HG03139 (cell line): ENCODE measurements around the gene SMS.
A peak's percentile ranks its signal among the peaks of the same experiment; 100 is the strongest.

Experiments used
- ATAC-seq: cut with Tn5 transposase; IDR thresholded peaks from one replicate; pipeline ENCODE4 v1.9.1; 2021; ENCODE audit not compliant: unreplicated experiment

Gene SMS

GRCh38 chrX:21940356-21940829 lies at the start of gene SMS:
TSS of gene SMS (plus strand) at chrX:21940709. CDS start at chrX:21940825, 116 bp downstream.
- ATAC-seq: peak; percentile 60

- ATAC-seq: no peak
These were observed 35.2 kb upstream of the SMS start for GRCh38 chrX:21905313-21905712.

- ATAC-seq: no peak
These were observed 34.6 kb upstream of the SMS start for GRCh38 chrX:21905953-21906352.

GRCh38 chrX:21907260-21907659 lies 33.2 kb upstream of the SMS start:
- no peak for ATAC-seq

- no peak for ATAC-seq
These were observed 29.0 kb upstream of the SMS start for GRCh38 chrX:21911481-21911880.

GRCh38 chrX:21912220-21912619 lies 28.3 kb upstream of the SMS start:
- ATAC-seq: no peak

- ATAC-seq: no peak
These were observed 27.5 kb upstream of the SMS start for GRCh38 chrX:21912989-21913388.

- no peak for ATAC-seq
These were observed 14.4 kb upstream of the SMS start for GRCh38 chrX:21926116-21926515.

- peak; percentile 61 for ATAC-seq
These were observed 13.8 kb upstream of the SMS start for GRCh38 chrX:21926527-21927278.

GRCh38 chrX:21929209-21929608 lies 11.3 kb upstream of the SMS start:
- no peak for ATAC-seq

- no peak for ATAC-seq
These were observed 9.5 kb upstream of the SMS start for GRCh38 chrX:21930986-21931385.

GRCh38 chrX:21932292-21933002 lies 8.1 kb upstream of the SMS start:
- ATAC-seq: no peak

- ATAC-seq: no peak
These were observed 7.4 kb upstream of the SMS start for GRCh38 chrX:21933077-21933476.

GRCh38 chrX:21934414-21934813 lies 6.1 kb upstream of the SMS start:
- no peak for ATAC-seq

GRCh38 chrX:21939906-21940305 lies 603 bp upstream of the SMS start:
- ATAC-seq: no peak

GRCh38 chrX:21943460-21944135 lies 3.1 kb downstream of the SMS start:
- ATAC-seq: no peak

GRCh38 chrX:21944136-21944615 lies 3.7 kb downstream of the SMS start:
- no peak for ATAC-seq

GRCh38 chrX:21946925-21947641 lies 6.6 kb downstream of the SMS start:
- ATAC-seq: no peak

- no peak for ATAC-seq
These were observed 7.2 kb downstream of the SMS start for GRCh38 chrX:21947671-21948070.

- no peak for ATAC-seq
These were observed 8.5 kb downstream of the SMS start for GRCh38 chrX:21948897-21949578.
